Neural progenitor cell (in vitro differentiated cells): Measurements from ENCODE around the gene EREG. TPM values are rescaled to one million over a fixed set of nuclear protein-coding genes. Genes with fewer than 3 reads are reported as not detected.

Experiments used
- DNase-seq: peaks from one replicate; pipeline ENCODE4 v3.0.0-alpha.2; 2016; ENCODE audit warnings: low spot score
- H2AFZ ChIP-seq: fragments of 200-600 bp; sonication (generic); replicated peaks from 2 replicates; pipeline ENCODE4 v1.6.1; 2016; ENCODE audit warnings: antibody characterized with exemption
- H3F3A ChIP-seq: fragments of 200-600 bp; sonication (generic); 2 replicates; pipeline ENCODE4 v1.6.1; 2016; ENCODE audit warnings: antibody characterized with exemption, low read depth
- H3K27ac ChIP-seq: fragments of 200-600 bp; sonication (generic); 2 replicates; pipeline ENCODE4 v1.5.1; 2016; ENCODE audit warnings: mild to moderate bottlenecking
- H3K27me3 ChIP-seq: fragments of 200-600 bp; sonication (generic); 2 replicates; pipeline ENCODE4 v1.6.1; 2016; ENCODE audit warnings: mild to moderate bottlenecking, moderate library complexity
- H3K36me3 ChIP-seq: fragments of 200-600 bp; sonication (generic); 2 replicates; pipeline ENCODE4 v1.5.1; 2016
- H3K4me1 ChIP-seq: fragments of 200-600 bp; sonication (generic); 2 replicates; pipeline ENCODE4 v1.6.1; 2016; ENCODE audit warnings: mixed run types
- H3K4me2 ChIP-seq: fragments of 200-600 bp; sonication (generic); 2 replicates; pipeline ENCODE4 v1.6.1; 2016
- H3K4me3 ChIP-seq: fragments of 200-600 bp; sonication (generic); 2 replicates; pipeline ENCODE4 v1.5.1; 2016
- H3K79me2 ChIP-seq: fragments of 200-600 bp; sonication (generic); 2 replicates; pipeline ENCODE4 v1.6.1; 2016; ENCODE audit warnings: low read depth
- H3K9ac ChIP-seq: fragments of 200-600 bp; sonication (generic); 2 replicates; pipeline ENCODE4 v1.6.1; 2016
- H3K9me3 ChIP-seq: fragments of 200-600 bp; sonication (generic); 2 replicates; pipeline ENCODE4 v1.5.1; 2016; ENCODE audit warnings: low read depth
- H4K20me1 ChIP-seq: fragments of 200-600 bp; sonication (generic); 2 replicates; pipeline ENCODE4 v1.6.1; 2016; ENCODE audit warnings: low read depth
- H3K27ac Mint-ChIP-seq: 3 replicates; pipeline ENCODE4 v1.8.0; 2021; ENCODE audit warnings: mixed read lengths
- H3K27me3 Mint-ChIP-seq: 2 replicates; pipeline ENCODE4 v1.8.0; 2022; ENCODE audit warnings: low read depth, mild to moderate bottlenecking, inconsistent platforms, moderate library complexity, mixed read lengths; ENCODE audit not compliant: insufficient read depth
- H3K36me3 Mint-ChIP-seq: 3 replicates; pipeline ENCODE4 v1.8.0; 2021; ENCODE audit warnings: mixed read lengths
- H3K4me1 Mint-ChIP-seq: 3 replicates; pipeline ENCODE4 v1.8.0; 2021; ENCODE audit warnings: mixed read lengths
- H3K4me3 Mint-ChIP-seq: 3 replicates; pipeline ENCODE4 v1.8.0; 2021; ENCODE audit warnings: mild to moderate bottlenecking, moderate library complexity, mixed read lengths
- H3K9me3 Mint-ChIP-seq: 3 replicates; pipeline ENCODE4 v1.8.0; 2020; ENCODE audit warnings: mixed read lengths
- CTCF ChIP-seq: fragments of 200-600 bp; sonication (generic); IDR thresholded peaks from 2 replicates; pipeline ENCODE4 v1.5.1; 2017; ENCODE audit warnings: antibody characterized with exemption, mild to moderate bottlenecking
- EZH2 ChIP-seq: fragments of 200-600 bp; sonication (generic); IDR thresholded peaks from 2 replicates; pipeline ENCODE4 v1.6.1; 2017; ENCODE audit warnings: antibody characterized with exemption, mild to moderate bottlenecking, moderate library complexity
- EZH2phosphoT487 ChIP-seq: fragments of 200-600 bp; sonication (generic); IDR thresholded peaks from 2 replicates; pipeline ENCODE4 v1.6.1; 2017; ENCODE audit warnings: antibody characterized with exemption
- total RNA-seq: library from RNA; depleted of rRNA; stranded (reverse); fragments of >200 nt; gene quantifications from 2 replicates; pipeline ENCODE4 v1.2.3, GENCODE V29; 2015; ENCODE audit warnings: low replicate concordance

EREG gene
- total RNA-seq, 1 donor from 2014 or later = not detected

- Mint-ChIP-seq H3K36me3 (no peaks in the 10 kb centered on the region), H3K9me3 (no peaks in the 10 kb centered on the region), H3K27me3 (no peaks in the 10 kb centered on the region), H3K4me1 (no peaks in the 10 kb centered on the region), H3K27ac (no peak overlapping the region), H3K4me3 (no peak overlapping the region)
- Histone ChIP-seq H3K27ac (no peak overlapping the region), H3K79me2 (no peaks in the 10 kb centered on the region), H2AFZ (no peak overlapping the region), H3K4me2 (no peak overlapping the region), H3F3A (no peaks in the 10 kb centered on the region), H3K36me3 (no peaks in the 10 kb centered on the region), H3K9me3 (no peaks in the 10 kb centered on the region), H3K4me1 (no peaks in the 10 kb centered on the region), H3K4me3 (no peak overlapping the region), H3K27me3 (no peaks in the 10 kb centered on the region), H3K9ac (no peak overlapping the region), H4K20me1 (no peaks in the 10 kb centered on the region)
- TF ChIP-seq EZH2 (no peak), EZH2phosphoT487 (no peak), CTCF (no peak)
- DNase-seq = no peak
These were observed 13.6 kb downstream of the EREG start for GRCh38 chr4:74378573-74378972.

- H3K4me1 ChIP-seq = no peaks in the 10 kb centered on the region
- no peaks in the 10 kb centered on the region for H3K36me3 ChIP-seq
- no peaks in the 10 kb centered on the region for H3K79me2 ChIP-seq
- H3K9me3 ChIP-seq = no peaks in the 10 kb centered on the region
- Mint-ChIP-seq H3K4me1 (no peaks in the 10 kb centered on the region), H3K27ac (no peak overlapping the region), H3K36me3 (no peaks in the 10 kb centered on the region), H3K27me3 (no peaks in the 10 kb centered on the region), H3K4me3 (no peak overlapping the region), H3K9me3 (no peaks in the 10 kb centered on the region)
- no peak overlapping the region for H3K27ac ChIP-seq
- no peaks in the 10 kb centered on the region for H3F3A ChIP-seq
- no peak for TF ChIP-seq EZH2phosphoT487
- no peak for TF ChIP-seq EZH2
- no peak for TF ChIP-seq CTCF
- no peak overlapping the region for H2AFZ ChIP-seq
- no peaks in the 10 kb centered on the region for H3K27me3 ChIP-seq
- no peak overlapping the region for H3K4me2 ChIP-seq
- no peak overlapping the region for H3K9ac ChIP-seq
- DNase-seq = no peak
- no peaks in the 10 kb centered on the region for H4K20me1 ChIP-seq
- H3K4me3 ChIP-seq = no peak overlapping the region
These were observed 15.0 kb downstream of the EREG start for GRCh38 chr4:74379912-74380311.

GRCh38 chr4:74385386-74385785 lies 20.4 kb downstream of the EREG start:
- Histone ChIP-seq H3K79me2 (no peaks in the 10 kb centered on the region), H2AFZ (no peak overlapping the region), H3K4me3 (no peak overlapping the region), H3K9me3 (no peaks in the 10 kb centered on the region), H4K20me1 (no peaks in the 10 kb centered on the region), H3K4me2 (no peak overlapping the region), H3K27me3 (no peaks in the 10 kb centered on the region), H3K27ac (no peak overlapping the region), H3K36me3 (no peaks in the 10 kb centered on the region), H3F3A (no peaks in the 10 kb centered on the region), H3K9ac (no peak overlapping the region), H3K4me1 (no peaks in the 10 kb centered on the region)
- no peak overlapping the region for H3K4me3 Mint-ChIP-seq
- TF ChIP-seq EZH2 (no peak), CTCF (no peak), EZH2phosphoT487 (no peak)
- no peaks in the 10 kb centered on the region for H3K36me3 Mint-ChIP-seq
- no peak overlapping the region for H3K27ac Mint-ChIP-seq
- H3K4me1 Mint-ChIP-seq = no peaks in the 10 kb centered on the region
- no peaks in the 10 kb centered on the region for H3K9me3 Mint-ChIP-seq
- no peak for DNase-seq
- H3K27me3 Mint-ChIP-seq = no peaks in the 10 kb centered on the region

- Histone ChIP-seq H3K79me2 (no peaks in the 10 kb centered on the region), H4K20me1 (no peaks in the 10 kb centered on the region), H3K4me1 (no peaks in the 10 kb centered on the region), H3K9ac (no peak overlapping the region), H3F3A (no peaks in the 10 kb centered on the region), H3K36me3 (no peaks in the 10 kb centered on the region), H3K4me3 (no peak overlapping the region), H3K9me3 (no peaks in the 10 kb centered on the region), H3K4me2 (no peak overlapping the region), H3K27ac (no peak overlapping the region), H3K27me3 (no peaks in the 10 kb centered on the region), H2AFZ (no peak overlapping the region)
- Mint-ChIP-seq H3K36me3 (no peaks in the 10 kb centered on the region), H3K27ac (no peak overlapping the region), H3K4me1 (no peaks in the 10 kb centered on the region), H3K4me3 (no peak overlapping the region), H3K9me3 (no peaks in the 10 kb centered on the region), H3K27me3 (no peaks in the 10 kb centered on the region)
- TF ChIP-seq EZH2 = no peak
- no peak for TF ChIP-seq EZH2phosphoT487
- TF ChIP-seq CTCF = no peak
- DNase-seq = no peak
These were observed 21.2 kb downstream of the EREG start for GRCh38 chr4:74386159-74386558.
